ENCODE results near the gene CLK4. TPM values are rescaled to one million over a fixed set of nuclear protein-coding genes. Genes with fewer than 3 reads are reported as not detected.

Gene CLK4
- total and polyA plus RNA-seq, 2 donors from 2014 or later = 15.4 to 37.8 TPM

- H3K27ac ChIP-seq (ENCODE audit: low read depth in 2 of 2, low read length in 2 of 2) = no peak overlapping the region
- intact Hi-C loops (cut with DNase I) = no loop called here
- DNase-seq (no peak), FAIRE-seq (no peak)
- no peak overlapping the region for H3K9ac ChIP-seq (ENCODE audit: low read length in 3 of 3)
- peaks cover 10 to 40% (median 20%) of the 10 kb centered on the region in 3 donors for H3K36me3 ChIP-seq (ENCODE audit: control insufficient read depth in 2 of 3, insufficient read depth in 3 of 3, low read length in 3 of 3)
- H3K9me3 ChIP-seq (ENCODE audit: control insufficient read depth in 2 of 3, insufficient read depth in 1 of 3, low read length in 3 of 3) = no peaks in the 10 kb centered on the region
- H3K4me3 ChIP-seq (ENCODE audit: low read length in 3 of 3) = no peak overlapping the region
- TF ChIP-seq, protein P1, sequence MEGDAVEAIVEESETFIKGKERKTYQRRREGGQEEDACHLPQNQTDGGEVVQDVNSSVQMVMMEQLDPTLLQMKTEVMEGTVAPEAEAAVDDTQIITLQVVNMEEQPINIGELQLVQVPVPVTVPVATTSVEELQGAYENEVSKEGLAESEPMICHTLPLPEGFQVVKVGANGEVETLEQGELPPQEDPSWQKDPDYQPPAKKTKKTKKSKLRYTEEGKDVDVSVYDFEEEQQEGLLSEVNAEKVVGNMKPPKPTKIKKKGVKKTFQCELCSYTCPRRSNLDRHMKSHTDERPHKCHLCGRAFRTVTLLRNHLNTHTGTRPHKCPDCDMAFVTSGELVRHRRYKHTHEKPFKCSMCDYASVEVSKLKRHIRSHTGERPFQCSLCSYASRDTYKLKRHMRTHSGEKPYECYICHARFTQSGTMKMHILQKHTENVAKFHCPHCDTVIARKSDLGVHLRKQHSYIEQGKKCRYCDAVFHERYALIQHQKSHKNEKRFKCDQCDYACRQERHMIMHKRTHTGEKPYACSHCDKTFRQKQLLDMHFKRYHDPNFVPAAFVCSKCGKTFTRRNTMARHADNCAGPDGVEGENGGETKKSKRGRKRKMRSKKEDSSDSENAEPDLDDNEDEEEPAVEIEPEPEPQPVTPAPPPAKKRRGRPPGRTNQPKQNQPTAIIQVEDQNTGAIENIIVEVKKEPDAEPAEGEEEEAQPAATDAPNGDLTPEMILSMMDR (IDR thresholded peaks at IDR 0.05; ENCODE audit: borderline replicate concordance, extremely low read depth, insufficient read depth) = no peak
- no peaks in the 10 kb centered on the region for H3K27me3 ChIP-seq (ENCODE audit: control insufficient read depth, insufficient read depth, low read length)
- no peaks in the 10 kb centered on the region for H3K4me1 ChIP-seq (ENCODE audit: control insufficient read depth in 2 of 3, insufficient read depth in 2 of 3, low read depth in 1 of 3, low read length in 3 of 3)
Observed at GRCh38 chr5:178602752-178603151, 24.1 kb downstream of the CLK4 start.

- Histone ChIP-seq H3K9me3 (ENCODE audit: control insufficient read depth in 2 of 3, insufficient read depth in 1 of 3, low read length in 3 of 3) (peaks cover 0 to 15% (median 4%) of the 10 kb centered on the region in 3 donors), H3K27me3 (ENCODE audit: control insufficient read depth, insufficient read depth, low read length) (no peaks in the 10 kb centered on the region), H3K36me3 (ENCODE audit: control insufficient read depth in 2 of 3, insufficient read depth in 3 of 3, low read length in 3 of 3) (no peaks in the 10 kb centered on the region), H3K4me3 (ENCODE audit: low read length in 3 of 3) (no peak overlapping the region), H3K9ac (ENCODE audit: low read length in 3 of 3) (no peak overlapping the region), H3K27ac (ENCODE audit: low read depth in 2 of 2, low read length in 2 of 2) (no peak overlapping the region), H3K4me1 (ENCODE audit: control insufficient read depth in 2 of 3, insufficient read depth in 2 of 3, low read depth in 1 of 3, low read length in 3 of 3) (no peaks in the 10 kb centered on the region)
- intact Hi-C loops (cut with DNase I) = loop anchor here (10.0 kb wide), 1 partner anchor 321 kb away; no protein-coding TSS in a partner anchor
- no peak for FAIRE-seq
- TF ChIP-seq, protein P1 (IDR thresholded peaks at IDR 0.05; ENCODE audit: borderline replicate concordance, extremely low read depth, insufficient read depth) = no peak
- DNase-seq = no peak
Observed at GRCh38 chr5:178595750-178596149, 31.1 kb downstream of the CLK4 start.

DNA sequence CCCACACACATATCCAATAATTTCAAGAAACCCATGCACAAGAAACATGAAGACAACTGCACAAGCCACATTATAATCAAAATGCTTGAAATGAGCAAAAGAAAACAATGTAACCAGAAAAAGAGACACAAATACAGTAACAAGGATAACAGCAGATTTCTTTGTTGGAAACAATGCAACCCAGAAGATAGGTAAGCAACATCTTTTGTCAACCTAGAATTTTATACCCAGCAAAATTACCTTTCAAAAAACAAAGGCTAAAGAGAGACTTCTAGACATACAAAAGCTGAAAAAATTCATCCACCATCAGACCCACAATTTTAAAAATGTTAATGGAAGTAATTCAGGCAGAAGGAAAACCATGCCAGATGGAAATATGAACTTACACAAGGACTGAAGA lies 31.7 kb downstream of the CLK4 start:
- Histone ChIP-seq H3K4me1 (ENCODE audit: control insufficient read depth in 2 of 3, insufficient read depth in 2 of 3, low read depth in 1 of 3, low read length in 3 of 3) (no peaks in the 10 kb centered on the region), H3K36me3 (ENCODE audit: control insufficient read depth in 2 of 3, insufficient read depth in 3 of 3, low read length in 3 of 3) (no peaks in the 10 kb centered on the region), H3K27ac (ENCODE audit: low read depth in 2 of 2, low read length in 2 of 2) (no peak overlapping the region), H3K9me3 (ENCODE audit: control insufficient read depth in 2 of 3, insufficient read depth in 1 of 3, low read length in 3 of 3) (peaks cover 0 to 15% (median 4%) of the 10 kb centered on the region in 3 donors), H3K27me3 (ENCODE audit: control insufficient read depth, insufficient read depth, low read length) (no peaks in the 10 kb centered on the region), H3K9ac (ENCODE audit: low read length in 3 of 3) (no peak overlapping the region), H3K4me3 (ENCODE audit: low read length in 3 of 3) (no peak overlapping the region)
- FAIRE-seq = no peak
- intact Hi-C loops (cut with DNase I) = loop anchor here (10.0 kb wide), 1 partner anchor 320 kb away; no protein-coding TSS in a partner anchor
- TF ChIP-seq, protein P1 (IDR thresholded peaks at IDR 0.05; ENCODE audit: borderline replicate concordance, extremely low read depth, insufficient read depth) = no peak
- no peak for DNase-seq

Measured in kidney (tissue), 14 donors.